ENCODE data around the gene KCTD18. TPM values are rescaled to one million over a fixed set of nuclear protein-coding genes. Genes with fewer than 3 reads are reported as not detected.

KCTD18 gene
- total RNA-seq, 4 donors from 2014 or later = 23.2 to 31.0 (median 26.4) TPM

DNA sequence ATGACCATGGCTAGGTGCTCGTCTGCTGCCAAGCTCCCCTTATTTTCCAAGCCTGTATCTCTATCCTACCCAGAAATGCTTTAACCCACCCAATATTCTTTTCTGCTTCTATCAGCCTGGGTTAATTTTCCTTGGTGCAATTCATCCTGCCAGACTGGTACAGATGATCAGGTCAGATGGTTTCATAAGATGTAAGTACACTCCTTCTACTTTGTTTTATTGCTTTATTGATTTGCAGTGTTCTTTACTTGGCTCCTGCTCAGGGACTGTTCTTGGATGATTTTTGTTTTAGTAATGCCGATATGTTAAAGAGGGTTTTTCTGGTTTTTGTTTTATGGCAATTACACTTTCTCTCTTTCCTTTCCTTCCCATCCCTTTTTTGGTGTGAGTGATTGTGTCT lies 13.7 kb upstream of the KCTD18 start:
- H3K27ac ChIP-seq (replicated peaks in 1 of 4) = no peak overlapping the region
- intact Hi-C loops (cut with DNase I) = no loop called here
- 81% methylated on average over 2 of the region's 2 CpGs for WGBS

DNA sequence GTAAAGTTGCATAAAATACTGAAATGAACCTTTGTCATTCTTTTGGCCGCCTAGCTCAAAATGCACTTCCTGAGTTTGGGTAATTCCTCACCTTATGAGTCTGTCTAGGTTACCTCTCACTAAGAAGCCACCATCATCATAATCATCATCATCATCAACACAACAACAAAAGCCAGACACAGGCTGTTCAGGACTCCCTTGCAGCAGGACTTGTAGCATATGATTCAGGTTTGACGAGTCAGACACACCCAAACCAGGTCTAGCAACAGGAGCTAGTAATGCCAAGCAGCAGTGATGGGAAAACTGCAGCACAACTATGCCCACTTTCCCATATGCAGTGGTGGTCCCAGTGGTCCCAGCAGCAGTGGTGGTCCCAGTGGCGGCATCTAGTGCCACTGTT lies 13.3 kb upstream of the KCTD18 start:
- WGBS = 94% methylated on average over 3 of the region's 3 CpGs
- Histone ChIP-seq H3K27ac (replicated peaks in 1 of 4) (no peak overlapping the region), H3K36me3 (no peaks in the 10 kb centered on the region), H3K9me3 (no peaks in the 10 kb centered on the region), H3K4me1 (peaks cover 6 to 9% (median 7%) of the 10 kb centered on the region in 4 donors), H3K27me3 (peaks cover 0 to 6% (median 0%) of the 10 kb centered on the region in 4 donors), H3K4me3 (no peak overlapping the region)
- intact Hi-C loops (cut with DNase I) = no loop called here
- TF ChIP-seq EP300 (IDR thresholded peaks at IDR 0.05) (no peak), POLR2AphosphoS5 (IDR thresholded peaks at IDR 0.05) (no peak), POLR2A (IDR thresholded peaks at IDR 0.05; ENCODE audit: low read depth) (no peak)
- TF ChIP-seq, protein P1, sequence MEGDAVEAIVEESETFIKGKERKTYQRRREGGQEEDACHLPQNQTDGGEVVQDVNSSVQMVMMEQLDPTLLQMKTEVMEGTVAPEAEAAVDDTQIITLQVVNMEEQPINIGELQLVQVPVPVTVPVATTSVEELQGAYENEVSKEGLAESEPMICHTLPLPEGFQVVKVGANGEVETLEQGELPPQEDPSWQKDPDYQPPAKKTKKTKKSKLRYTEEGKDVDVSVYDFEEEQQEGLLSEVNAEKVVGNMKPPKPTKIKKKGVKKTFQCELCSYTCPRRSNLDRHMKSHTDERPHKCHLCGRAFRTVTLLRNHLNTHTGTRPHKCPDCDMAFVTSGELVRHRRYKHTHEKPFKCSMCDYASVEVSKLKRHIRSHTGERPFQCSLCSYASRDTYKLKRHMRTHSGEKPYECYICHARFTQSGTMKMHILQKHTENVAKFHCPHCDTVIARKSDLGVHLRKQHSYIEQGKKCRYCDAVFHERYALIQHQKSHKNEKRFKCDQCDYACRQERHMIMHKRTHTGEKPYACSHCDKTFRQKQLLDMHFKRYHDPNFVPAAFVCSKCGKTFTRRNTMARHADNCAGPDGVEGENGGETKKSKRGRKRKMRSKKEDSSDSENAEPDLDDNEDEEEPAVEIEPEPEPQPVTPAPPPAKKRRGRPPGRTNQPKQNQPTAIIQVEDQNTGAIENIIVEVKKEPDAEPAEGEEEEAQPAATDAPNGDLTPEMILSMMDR (IDR thresholded peaks at IDR 0.05) = no peak
- DNase-seq (ENCODE audit: extremely low spot score) = no peak

More for the DNA sequence above, 13.7 kb upstream of the KCTD18 start:
- Histone ChIP-seq H3K27me3 (peaks cover 0 to 6% (median 0%) of the 10 kb centered on the region in 4 donors), H3K4me1 (peaks cover 6 to 9% (median 7%) of the 10 kb centered on the region in 4 donors), H3K4me3 (no peak overlapping the region), H3K9me3 (no peaks in the 10 kb centered on the region), H3K36me3 (no peaks in the 10 kb centered on the region)
- TF ChIP-seq, protein P1 (IDR thresholded peaks at IDR 0.05) = no peak
- no peak for TF ChIP-seq EP300 (IDR thresholded peaks at IDR 0.05)
- no peak for DNase-seq (ENCODE audit: extremely low spot score)

DNA sequence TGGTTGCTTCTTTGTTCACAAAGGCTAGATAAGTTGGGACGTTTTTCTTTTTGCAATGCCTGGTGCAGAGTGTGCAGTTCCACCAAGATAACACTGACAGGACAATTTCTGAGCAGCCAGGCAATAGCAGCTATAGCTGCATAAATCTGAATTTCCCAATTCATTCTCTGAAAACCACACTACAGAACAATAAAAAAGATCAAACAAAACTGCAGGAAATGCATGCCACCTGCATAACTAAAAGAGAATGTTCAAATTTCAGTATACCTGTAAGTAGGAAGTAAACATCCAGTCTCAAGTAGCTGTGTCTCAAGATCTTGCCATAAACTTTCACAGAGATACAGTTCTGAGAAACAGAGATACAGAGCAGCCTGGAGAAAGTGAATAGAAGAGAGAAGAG lies 5.3 kb upstream of the KCTD18 start:
- no peak overlapping the region for H3K27ac ChIP-seq (replicated peaks in 1 of 4)
- H3K9me3 ChIP-seq = no peaks in the 10 kb centered on the region
- no peaks in the 10 kb centered on the region for H3K27me3 ChIP-seq
- intact Hi-C loops (cut with DNase I) = no loop called here
- WGBS = 18% methylated on average over 1 of the region's 1 CpG
- H3K4me3 ChIP-seq = no peak overlapping the region
- no peak for DNase-seq (ENCODE audit: extremely low spot score)
- TF ChIP-seq, protein P1 (IDR thresholded peaks at IDR 0.05) = no peak
- TF ChIP-seq EP300 (IDR thresholded peaks at IDR 0.05) (no peak), POLR2A (IDR thresholded peaks at IDR 0.05; ENCODE audit: low read depth) (no peak), POLR2AphosphoS5 (IDR thresholded peaks at IDR 0.05) (no peak)
- H3K36me3 ChIP-seq = no peaks in the 10 kb centered on the region
- peaks cover 6 to 8% (median 6%) of the 10 kb centered on the region in 4 donors for H3K4me1 ChIP-seq

DNA sequence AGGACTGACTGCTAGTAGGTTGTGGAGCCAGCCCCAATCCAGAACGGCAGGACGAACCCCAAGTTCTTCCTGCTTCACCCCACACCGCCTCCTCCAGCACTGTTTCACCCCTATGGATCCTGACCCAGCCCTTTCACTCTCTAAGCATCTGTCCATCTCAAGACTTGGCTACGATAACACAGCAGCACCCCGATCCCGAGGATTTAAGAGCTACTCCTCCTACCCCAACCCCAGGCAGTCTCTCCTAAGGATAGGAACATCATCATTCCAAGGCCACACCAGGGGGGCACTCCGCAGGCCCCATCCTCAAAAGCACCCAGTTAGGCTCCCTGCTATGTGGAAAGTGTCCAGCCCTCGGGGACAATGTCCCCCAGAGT lies 645 bp downstream of the KCTD18 start:
- no peaks in the 10 kb centered on the region for H3K9me3 ChIP-seq
- peak overlapping the region; percentile 77 to 92 (median 90) for H3K27ac ChIP-seq (replicated peaks in 1 of 4)
- intact Hi-C loops (cut with DNase I) = no loop called here
- H3K4me1 ChIP-seq = peaks cover 16 to 21% (median 17%) of the 10 kb centered on the region in 4 donors
- H3K27me3 ChIP-seq = no peaks in the 10 kb centered on the region
- peaks cover 7 to 22% (median 13%) of the 10 kb centered on the region in 4 donors for H3K36me3 ChIP-seq
- WGBS = 35% methylated on average over 6 of the region's 8 CpGs
- TF ChIP-seq POLR2A (IDR thresholded peaks at IDR 0.05; ENCODE audit: low read depth) = no peak
- TF ChIP-seq EP300 (IDR thresholded peaks at IDR 0.05) = no peak
- TF ChIP-seq, protein P1 (IDR thresholded peaks at IDR 0.05) = no peak
- no peak for TF ChIP-seq POLR2AphosphoS5 (IDR thresholded peaks at IDR 0.05)
- no peak for DNase-seq (ENCODE audit: extremely low spot score)
- H3K4me3 ChIP-seq = peak overlapping the region; percentile 65 to 94 (median 88)

DNA sequence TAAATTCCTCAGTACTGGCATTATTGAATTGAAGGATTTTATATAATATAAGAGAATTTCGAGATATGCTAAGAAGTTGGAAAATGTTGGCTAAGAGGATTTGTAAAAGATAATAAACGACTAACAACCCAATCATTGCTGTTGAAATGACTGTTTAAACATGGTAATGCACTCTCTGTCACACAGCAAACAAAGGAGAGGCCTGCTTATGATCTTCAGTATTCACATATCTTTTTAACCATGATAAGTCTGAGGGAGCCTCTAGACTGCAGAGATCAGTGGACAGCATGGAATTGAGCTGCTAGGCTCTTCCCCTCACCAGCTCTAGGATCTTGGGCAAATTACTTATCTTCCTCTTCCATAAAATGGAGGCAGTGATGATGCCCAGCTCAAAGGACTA lies 2.7 kb downstream of the KCTD18 start:
- peaks cover 16 to 21% (median 17%) of the 10 kb centered on the region in 4 donors for H3K4me1 ChIP-seq
- peaks cover 12 to 43% (median 23%) of the 10 kb centered on the region in 4 donors for H3K36me3 ChIP-seq
- H3K27me3 ChIP-seq = no peaks in the 10 kb centered on the region
- no peak overlapping the region for H3K4me3 ChIP-seq
- no peak for DNase-seq (ENCODE audit: extremely low spot score)
- intact Hi-C loops (cut with DNase I) = no loop called here
- no peaks in the 10 kb centered on the region for H3K9me3 ChIP-seq
- H3K27ac ChIP-seq (replicated peaks in 1 of 4) = no peak overlapping the region
- TF ChIP-seq POLR2A (IDR thresholded peaks at IDR 0.05; ENCODE audit: low read depth) (no peak), EP300 (IDR thresholded peaks at IDR 0.05) (no peak), POLR2AphosphoS5 (IDR thresholded peaks at IDR 0.05) (no peak)
- TF ChIP-seq, protein P1 (IDR thresholded peaks at IDR 0.05) = no peak
- 96% methylated on average over 2 of the region's 2 CpGs for WGBS

Measured in esophagus muscularis mucosa (tissue), 4 donors.